Esophagus muscularis mucosa (tissue), 4 donors: ENCODE results near the gene RALGAPA1.

Experiments
- EP300 ChIP-seq: sonication (generic); formaldehyde crosslinking; IDR thresholded peaks from one replicate; pipeline ENCODE4 v1.6.1; 2017; ENCODE audit warnings: antibody characterized with exemption
- POLR2A ChIP-seq: fragments of 450-650 bp; IDR thresholded peaks from one replicate; pipeline ENCODE4 v1.6.1; 2017; ENCODE audit warnings: antibody characterized with exemption, moderate library complexity, mild to moderate bottlenecking, low read depth
- POLR2AphosphoS5 ChIP-seq, 2 donors: sonication (generic); formaldehyde crosslinking; IDR thresholded peaks; one replicate each; pipeline ENCODE4 v1.6.1; 2017; ENCODE audit warnings: antibody characterized with exemption in 2 of 2
- TF ChIP-seq, protein P1 (sequence below), 3 experiments: fragments of 200-600 bp in 2 of 3; fragments of 450-650 bp in 1 of 3; sonication (generic) in 2 of 3; IDR thresholded peaks; one replicate each; pipeline ENCODE4 v1.5.1; 2017 to 2019; ENCODE audit warnings: antibody characterized with exemption in 3 of 3, mild to moderate bottlenecking in 2 of 3, moderate library complexity in 1 of 3

- TF ChIP-seq, protein P1, sequence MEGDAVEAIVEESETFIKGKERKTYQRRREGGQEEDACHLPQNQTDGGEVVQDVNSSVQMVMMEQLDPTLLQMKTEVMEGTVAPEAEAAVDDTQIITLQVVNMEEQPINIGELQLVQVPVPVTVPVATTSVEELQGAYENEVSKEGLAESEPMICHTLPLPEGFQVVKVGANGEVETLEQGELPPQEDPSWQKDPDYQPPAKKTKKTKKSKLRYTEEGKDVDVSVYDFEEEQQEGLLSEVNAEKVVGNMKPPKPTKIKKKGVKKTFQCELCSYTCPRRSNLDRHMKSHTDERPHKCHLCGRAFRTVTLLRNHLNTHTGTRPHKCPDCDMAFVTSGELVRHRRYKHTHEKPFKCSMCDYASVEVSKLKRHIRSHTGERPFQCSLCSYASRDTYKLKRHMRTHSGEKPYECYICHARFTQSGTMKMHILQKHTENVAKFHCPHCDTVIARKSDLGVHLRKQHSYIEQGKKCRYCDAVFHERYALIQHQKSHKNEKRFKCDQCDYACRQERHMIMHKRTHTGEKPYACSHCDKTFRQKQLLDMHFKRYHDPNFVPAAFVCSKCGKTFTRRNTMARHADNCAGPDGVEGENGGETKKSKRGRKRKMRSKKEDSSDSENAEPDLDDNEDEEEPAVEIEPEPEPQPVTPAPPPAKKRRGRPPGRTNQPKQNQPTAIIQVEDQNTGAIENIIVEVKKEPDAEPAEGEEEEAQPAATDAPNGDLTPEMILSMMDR (IDR thresholded peaks at IDR 0.05) = no peak
- no peak for TF ChIP-seq EP300
- no peak for TF ChIP-seq POLR2A
- TF ChIP-seq POLR2AphosphoS5 (IDR thresholded peaks at IDR 0.05) = no peak
Observed at GRCh38 chr14:35695072-35695471, 114.0 kb downstream of the RALGAPA1 start.
